Measurements from ENCODE around the gene MYL7. TPM values are rescaled to one million over a fixed set of nuclear protein-coding genes. Genes with fewer than 3 reads are reported as not detected.

MYL7 gene
- total RNA-seq, 1 experiment from 2014 or later: not detected

- POLR2A ChIA-PET: no interaction called here
These were observed 46.7 kb upstream of the MYL7 start for GRCh38 chr7:44187636-44188416.

More at GRCh38 chr7:44187636-44188416, 46.7 kb upstream of the MYL7 start:
- TF ChIP-seq POLR2AphosphoS5 (IDR thresholded peaks at IDR 0.05; ENCODE audit: low read depth, low read length) (no peak), YY1 (IDR thresholded peaks at IDR 0.05; ENCODE audit: extremely low read depth, insufficient replicate concordance, low read depth, low read length) (no peak), MAX (IDR thresholded peaks at IDR 0.05) (no peak), REST (IDR thresholded peaks at IDR 0.05; ENCODE audit: low read depth) (no peak), SRF (IDR thresholded peaks at IDR 0.05; ENCODE audit: low read depth) (no peak), CTCF (IDR thresholded peaks at IDR 0.05 in 2 of 3, conservative IDR thresholded peaks at IDR 0.05 in 1 of 3; ENCODE audit: borderline replicate concordance in 1 of 3, insufficient read depth in 1 of 3, low read depth in 2 of 3, low read length in 2 of 3) (no peak), ZFX (IDR thresholded peaks at IDR 0.05) (no peak)
- TF ChIP-seq, protein P1, sequence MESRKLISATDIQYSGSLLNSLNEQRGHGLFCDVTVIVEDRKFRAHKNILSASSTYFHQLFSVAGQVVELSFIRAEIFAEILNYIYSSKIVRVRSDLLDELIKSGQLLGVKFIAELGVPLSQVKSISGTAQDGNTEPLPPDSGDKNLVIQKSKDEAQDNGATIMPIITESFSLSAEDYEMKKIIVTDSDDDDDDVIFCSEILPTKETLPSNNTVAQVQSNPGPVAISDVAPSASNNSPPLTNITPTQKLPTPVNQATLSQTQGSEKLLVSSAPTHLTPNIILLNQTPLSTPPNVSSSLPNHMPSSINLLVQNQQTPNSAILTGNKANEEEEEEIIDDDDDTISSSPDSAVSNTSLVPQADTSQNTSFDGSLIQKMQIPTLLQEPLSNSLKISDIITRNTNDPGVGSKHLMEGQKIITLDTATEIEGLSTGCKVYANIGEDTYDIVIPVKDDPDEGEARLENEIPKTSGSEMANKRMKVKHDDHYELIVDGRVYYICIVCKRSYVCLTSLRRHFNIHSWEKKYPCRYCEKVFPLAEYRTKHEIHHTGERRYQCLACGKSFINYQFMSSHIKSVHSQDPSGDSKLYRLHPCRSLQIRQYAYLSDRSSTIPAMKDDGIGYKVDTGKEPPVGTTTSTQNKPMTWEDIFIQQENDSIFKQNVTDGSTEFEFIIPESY (IDR thresholded peaks at IDR 0.05; ENCODE audit: extremely low read depth, insufficient replicate concordance, low read length): no peak
- Histone ChIP-seq H3K4me3 (replicated peaks in 1 of 2; ENCODE audit: low read depth in 1 of 2, low read length in 2 of 2) (no peak overlapping the region), H3K27ac (ENCODE audit: low read depth, low read length) (no peak overlapping the region), H3K9ac (ENCODE audit: low read length) (no peak overlapping the region), H3K9me3 (ENCODE audit: control insufficient read depth in 1 of 2, insufficient read depth in 1 of 2, low read depth in 1 of 2, low read length in 2 of 2) (peaks cover 3 to 7% of the 10 kb centered on the region in 2 experiments; a peak in 2 of 4 replicates), H3K27me3 (ENCODE audit: insufficient read depth, low read length) (no peaks in the 10 kb centered on the region), H3K9me2 (ENCODE audit: insufficient read depth) (no peaks in the 10 kb centered on the region), H2AFZ (ENCODE audit: low read depth, low read length, poor library complexity, severe bottlenecking) (no peak overlapping the region), H4K20me1 (ENCODE audit: insufficient read depth) (no peaks in the 10 kb centered on the region), H3K36me3 (ENCODE audit: control insufficient read depth in 1 of 2, insufficient read depth in 2 of 2, low read length in 2 of 2) (no peaks in the 10 kb centered on the region), H3K79me2 (ENCODE audit: insufficient read depth, low read length) (no peaks in the 10 kb centered on the region), H3K4me1 (ENCODE audit: control insufficient read depth in 1 of 2, insufficient read depth in 2 of 2, low read length in 2 of 2) (peaks cover 18 to 19% of the 10 kb centered on the region in 2 experiments), H3K4me2 (ENCODE audit: low read length) (no peak overlapping the region)
- RAD21 ChIA-PET (ENCODE audit: low non-redundant PET in 1 of 2, low total read pairs in 2 of 2, uncharacterized antibody in 2 of 2, unreplicated experiment in 2 of 2): no interaction called here
- CTCF ChIA-PET: no interaction called here
- no peak for DNase-seq (ENCODE audit: low read depth, low spot score)
- no TSS peak for BruUV-seq (replicated peaks)
- intact Hi-C loops (cut with micrococcal nuclease): no loop called here
- no peak for ATAC-seq

Data from HCT116 (cell line).